Colon (tissue), 2 donors: Measurements from ENCODE around the gene CDH18.

ENCODE experiments used
- FAIRE-seq: peaks from 2 replicates; lab custom pipeline; 2012; peaks lifted over from hg19 to GRCh38; lab: Jason Lieb, UNC
- donor health status: control.
- donor health status: control.

Gene CDH18

DNA sequence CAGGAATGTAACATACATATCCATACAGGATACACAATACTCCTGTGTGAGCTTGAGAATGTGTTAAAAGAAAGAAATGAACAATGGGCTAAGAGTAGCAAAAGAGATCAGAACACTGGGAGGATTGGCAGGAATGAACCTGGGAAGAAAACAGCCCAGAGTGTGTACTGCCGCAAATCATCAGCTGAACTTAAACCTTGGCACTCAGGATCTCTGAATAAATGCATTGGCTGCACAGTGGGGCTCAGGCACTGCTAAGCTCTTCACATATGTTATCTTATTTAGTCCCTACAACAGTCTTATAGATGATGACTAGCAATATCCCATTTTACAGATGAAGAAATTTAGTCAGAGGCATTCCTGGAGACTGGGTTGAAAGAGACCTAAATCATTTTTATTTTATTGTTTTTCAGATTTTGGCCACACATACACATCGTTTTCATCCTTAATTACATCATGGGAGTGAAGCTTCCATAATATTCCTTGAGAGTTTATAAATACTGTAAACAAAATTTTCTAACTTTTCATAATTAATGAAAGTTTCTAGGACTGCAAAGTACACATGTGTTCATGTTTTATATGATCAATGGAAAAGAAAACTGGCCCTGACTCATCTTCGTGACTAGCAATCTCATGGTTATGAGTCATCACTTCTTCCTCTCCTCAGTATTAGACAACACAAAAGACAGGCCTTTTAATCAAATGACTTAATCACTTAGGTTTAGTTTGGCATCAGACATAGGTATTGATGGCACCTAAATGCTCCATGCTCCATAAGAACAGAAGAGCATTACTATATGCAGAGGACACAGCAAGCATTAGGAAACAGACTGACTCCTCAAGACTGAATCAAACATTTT, 59.2 kb downstream of the CDH18 start:
- FAIRE-seq = no peak

DNA sequence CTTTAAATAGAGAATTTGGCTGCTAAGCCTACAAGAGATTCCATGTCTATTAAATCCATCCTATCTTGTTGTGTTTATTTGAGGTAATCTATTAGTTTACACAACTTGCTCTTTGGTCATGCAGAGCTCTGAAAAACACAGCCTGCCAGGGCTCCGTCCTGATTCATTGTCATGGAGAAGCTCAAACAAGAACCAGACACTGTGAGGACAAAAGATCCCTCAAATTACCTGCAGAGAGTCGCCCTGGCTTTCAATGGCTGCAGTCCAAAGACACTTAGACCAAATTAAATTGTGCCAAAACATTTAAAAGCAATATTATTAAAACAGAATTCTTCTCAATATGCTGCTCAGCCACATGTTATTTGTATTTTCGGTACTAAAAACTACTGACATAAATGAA, 60.1 kb downstream of the CDH18 start:
- FAIRE-seq = no peak

GRCh38 chr5:19927170-19927569, 60.8 kb downstream of the CDH18 start:
- no peak for FAIRE-seq

GRCh38 chr5:19923742-19924141, 64.3 kb downstream of the CDH18 start:
- FAIRE-seq = no peak

GRCh38 chr5:19920761-19921160, 67.2 kb downstream of the CDH18 start:
- no peak for FAIRE-seq

DNA sequence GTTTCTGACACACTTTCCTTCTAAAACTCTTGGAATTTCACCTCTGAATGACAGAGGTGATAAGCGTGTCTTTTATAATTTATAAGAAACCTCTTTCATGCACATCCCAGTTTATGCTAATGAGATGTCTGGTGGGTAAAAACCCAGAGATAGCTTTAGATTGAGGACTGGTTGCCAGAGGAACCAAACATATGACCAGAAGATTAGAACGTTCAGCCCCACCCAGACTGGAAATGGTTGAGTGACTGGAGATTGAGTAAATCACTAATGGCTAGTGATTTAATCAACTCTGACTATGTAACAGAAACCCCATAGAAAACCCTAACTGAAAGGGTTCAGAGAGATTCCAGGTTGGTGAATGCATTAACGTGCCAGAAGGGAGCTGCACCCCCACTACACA, 69.2 kb downstream of the CDH18 start:
- no peak for FAIRE-seq

GRCh38 chr5:19917588-19918122, 70.3 kb downstream of the CDH18 start:
- FAIRE-seq = no peak

DNA sequence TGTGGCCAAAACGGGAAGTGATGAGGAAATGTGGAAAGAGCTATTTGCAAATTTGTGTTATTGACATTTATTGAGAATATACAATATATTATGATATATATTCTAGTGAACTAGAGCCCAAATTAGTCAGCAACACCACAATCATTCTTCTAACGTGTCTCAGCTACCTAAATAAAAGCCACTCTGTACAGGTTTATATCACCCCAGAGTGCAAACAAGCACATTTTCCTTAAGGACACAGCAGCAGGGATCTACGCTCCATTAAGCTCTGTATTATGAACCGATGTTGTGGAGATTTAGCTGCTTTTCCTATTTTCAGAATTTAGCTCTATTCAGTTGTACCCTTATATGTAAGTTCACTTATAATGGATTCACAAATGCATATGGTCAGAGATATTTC, 77.9 kb downstream of the CDH18 start:
- FAIRE-seq = no peak

DNA sequence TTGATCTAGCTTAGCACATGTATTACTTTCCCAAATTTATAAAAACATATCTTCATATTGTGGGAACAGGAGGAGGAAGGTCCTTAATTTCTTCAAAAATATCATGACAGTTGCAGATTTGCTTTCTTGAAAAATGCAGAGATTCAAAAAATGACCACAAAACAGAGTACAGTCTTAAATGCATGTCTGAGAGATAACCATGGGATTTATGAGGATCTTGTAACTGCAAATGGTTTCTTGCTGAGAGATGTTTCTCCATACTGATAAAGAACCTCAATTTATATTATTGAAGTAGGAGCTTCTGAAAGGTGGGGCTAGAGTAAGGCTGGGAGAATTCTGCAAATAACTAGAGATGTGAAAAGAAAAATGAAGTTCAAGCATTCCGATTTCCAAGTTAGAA, 83.2 kb downstream of the CDH18 start:
- no peak for FAIRE-seq

GRCh38 chr5:19903611-19904010, 84.4 kb downstream of the CDH18 start:
- FAIRE-seq = no peak

- no peak for FAIRE-seq
Observed at GRCh38 chr5:19902316-19902934, 85.6 kb downstream of the CDH18 start.

DNA sequence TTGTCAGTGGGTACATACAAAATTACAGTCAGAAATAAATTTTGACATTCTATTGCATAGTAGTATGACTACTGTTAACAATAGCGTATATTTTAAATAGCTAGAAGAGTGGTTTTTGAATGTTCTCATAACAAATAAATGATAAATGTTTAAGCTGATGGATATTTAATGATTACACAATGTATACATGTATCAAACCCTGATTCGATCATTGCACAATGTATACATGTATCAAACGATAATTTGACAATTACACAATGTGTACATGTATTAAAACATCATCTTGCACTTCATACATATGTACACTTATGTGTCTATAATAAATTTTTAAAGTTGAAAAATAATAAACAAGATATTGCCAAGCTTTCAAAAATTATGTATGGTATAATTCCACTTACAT, 87.7 kb downstream of the CDH18 start:
- no peak for FAIRE-seq

GRCh38 chr5:19891658-19892057, 96.3 kb downstream of the CDH18 start:
- FAIRE-seq = no peak

DNA sequence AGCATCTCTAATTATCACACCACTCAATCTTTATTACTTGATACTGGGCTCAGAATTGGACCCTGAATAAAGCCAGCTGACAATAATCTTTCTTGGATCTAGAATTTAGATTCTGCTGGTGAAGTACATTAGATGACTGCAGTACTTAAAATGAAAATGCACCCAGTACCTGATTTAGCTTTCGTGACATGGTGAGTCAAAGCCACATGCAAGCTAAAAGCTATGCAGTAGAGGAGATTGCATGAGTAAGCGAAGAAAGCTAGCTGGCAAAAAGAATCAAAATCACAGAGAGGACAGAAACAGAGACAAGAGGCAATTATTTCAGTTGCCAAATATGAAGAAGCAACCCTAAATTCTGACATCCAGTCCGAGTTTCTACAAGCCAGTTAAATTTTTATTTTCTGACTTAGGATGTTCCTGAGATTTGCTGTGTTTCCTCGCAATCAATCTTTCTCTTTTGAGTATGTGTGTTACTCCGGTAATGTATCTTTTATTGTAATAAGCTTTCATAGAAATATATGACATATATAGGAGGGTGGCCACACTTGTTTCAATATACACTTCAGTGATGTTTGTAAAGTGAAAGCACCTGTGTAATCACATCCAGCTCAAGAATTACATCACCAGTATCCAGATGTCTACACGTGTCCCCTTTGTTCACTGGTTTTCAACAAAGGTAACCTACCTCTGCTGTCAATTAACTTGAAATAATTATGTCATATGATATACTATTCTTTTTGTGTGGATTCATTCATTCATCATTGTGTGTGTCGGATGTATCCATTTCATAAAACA, 101.7 kb downstream of the CDH18 start:
- no peak for FAIRE-seq

DNA sequence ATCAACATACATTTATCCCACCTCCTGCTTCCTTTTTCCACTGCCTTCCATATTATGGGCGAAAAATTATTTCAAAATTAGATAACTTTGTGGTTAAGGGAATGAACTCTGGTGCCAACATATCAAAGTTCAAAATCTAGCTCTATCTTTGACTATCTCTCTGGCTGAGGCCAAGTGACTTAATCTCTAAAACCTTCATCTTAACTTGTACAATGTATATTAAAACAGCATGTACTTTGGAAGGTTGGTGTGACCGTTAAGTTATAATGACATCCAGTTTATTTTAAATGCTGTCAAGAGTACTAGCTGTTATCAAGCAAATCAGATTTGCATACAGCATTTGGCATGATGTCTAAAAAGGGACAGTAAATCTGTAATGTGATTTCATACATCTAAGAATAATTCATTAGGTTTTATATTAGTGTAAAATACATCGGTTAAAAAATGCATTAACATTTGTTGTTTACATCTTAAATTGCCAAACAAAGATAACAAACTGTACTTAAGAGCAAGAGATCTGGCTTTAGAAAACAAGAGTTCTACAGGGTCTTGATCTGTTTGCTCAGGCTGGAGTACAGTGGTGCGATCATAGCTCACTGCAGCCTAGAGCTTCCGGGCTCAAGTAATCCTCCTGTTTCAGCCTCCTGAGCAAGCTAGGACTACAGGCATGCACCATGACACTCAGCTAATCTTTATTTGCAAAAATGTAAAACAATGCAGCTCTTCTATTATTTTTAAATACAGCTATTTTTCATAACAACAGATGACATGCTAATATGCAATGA, 102.8 kb downstream of the CDH18 start:
- FAIRE-seq = no peak

GRCh38 chr5:19880859-19881436, 107.1 kb downstream of the CDH18 start:
- FAIRE-seq = no peak

DNA sequence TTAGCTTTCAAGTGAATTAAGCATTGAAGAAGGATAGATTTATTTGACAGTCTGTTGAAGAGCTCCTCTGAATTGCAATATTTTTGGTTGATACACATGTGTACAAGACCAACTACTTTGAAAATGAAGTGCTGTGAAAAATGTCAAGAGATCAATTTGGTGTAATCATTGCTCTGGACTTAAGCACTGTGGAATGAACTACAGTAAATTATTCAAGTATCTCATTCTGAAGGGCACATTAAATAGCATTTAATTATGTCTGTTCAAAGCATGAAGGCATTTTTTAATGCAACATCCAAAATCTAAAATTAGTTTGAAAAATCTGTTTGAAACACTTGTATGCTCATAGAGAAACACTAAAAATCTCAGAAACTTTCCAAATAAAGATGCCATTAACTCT, 107.5 kb downstream of the CDH18 start:
- FAIRE-seq = no peak

DNA sequence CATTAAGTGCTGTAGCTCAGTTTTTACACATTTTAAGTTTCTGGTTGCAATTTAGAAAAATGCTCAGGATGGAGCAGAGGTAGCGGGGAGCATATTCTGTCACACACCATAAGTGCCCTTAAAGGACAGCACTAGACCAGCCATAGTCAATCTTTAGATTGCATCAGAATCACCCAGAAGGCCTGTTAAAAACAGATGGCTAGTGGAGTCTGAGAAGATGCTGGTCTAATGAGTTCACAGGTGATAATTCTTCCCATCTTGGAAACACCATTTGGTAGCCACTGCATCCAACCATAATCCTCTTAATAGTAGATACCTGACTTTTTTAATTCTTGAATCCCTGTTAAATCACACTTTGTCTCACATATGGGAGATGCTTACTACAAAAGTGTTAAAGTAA, 113.2 kb downstream of the CDH18 start:
- FAIRE-seq = no peak

DNA sequence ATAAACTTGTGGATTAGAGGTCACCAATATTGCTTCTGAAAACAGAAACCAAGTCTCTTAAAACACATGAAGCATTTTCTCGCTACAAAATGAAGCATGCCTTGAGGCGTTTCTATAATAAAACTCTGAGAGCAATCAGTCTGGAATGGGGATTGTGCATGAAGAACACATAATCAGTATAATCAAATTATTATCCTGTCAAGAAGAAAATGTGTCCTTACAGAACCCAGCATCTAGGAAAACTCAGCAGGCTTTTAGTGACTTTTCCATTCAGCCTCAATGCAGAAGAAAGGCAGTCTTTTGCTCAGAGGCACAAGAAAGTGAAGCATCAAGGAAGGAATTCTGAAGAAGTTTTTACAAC, 121.9 kb downstream of the CDH18 start:
- no peak for FAIRE-seq

DNA sequence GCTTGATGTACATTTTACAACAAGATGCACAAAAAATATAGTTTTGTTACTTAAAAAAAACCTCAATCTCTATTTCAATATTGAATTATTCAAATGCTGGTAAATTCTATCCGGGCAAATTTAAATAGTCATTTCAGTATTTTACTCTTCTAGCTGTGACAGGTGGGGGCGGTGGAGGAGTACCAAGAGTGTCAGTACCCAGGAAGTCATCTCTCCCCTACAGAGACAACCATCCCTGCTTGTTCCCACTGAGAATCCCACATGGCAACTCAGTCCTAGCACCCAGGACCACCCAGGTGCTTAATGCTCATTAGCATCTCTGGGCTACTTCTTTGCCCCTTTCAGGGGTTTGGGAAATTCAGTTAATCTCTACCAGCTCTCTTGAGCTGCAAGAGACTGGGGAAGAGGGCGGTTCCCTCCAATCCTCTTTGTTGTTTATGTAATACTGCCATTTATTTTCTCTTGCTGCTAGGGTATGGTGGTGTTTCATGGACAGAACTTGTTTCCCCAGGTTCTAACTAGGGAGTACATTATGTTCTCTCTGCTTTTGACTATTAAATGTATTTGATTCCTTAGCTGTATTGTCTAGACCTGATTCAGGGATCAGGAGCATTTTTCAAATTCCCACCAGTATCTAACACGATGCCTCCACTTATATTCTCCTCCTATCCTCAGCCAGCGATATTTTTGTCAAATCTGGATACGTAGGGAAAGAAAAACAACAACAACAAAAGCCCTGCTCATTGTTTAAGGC, 122.5 kb downstream of the CDH18 start:
- no peak for FAIRE-seq

DNA sequence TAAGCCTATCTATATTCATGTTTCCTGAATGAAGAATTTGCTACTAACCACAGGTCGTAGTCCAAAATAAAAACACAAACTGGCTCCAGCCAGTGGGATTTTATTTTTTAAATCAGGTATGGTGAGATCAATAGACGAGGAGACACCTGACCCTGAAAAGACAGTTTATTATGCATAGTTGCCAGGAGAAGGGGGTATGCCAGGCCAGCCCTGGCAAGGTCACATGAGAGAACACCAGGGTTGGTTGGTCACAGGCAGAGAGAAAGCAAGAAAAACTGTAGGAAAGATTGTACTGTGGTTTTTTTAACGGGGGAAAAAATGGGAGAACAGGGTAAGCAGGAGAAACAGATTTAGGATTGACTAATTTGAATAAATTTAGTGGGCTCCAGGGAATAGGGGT, 125.3 kb downstream of the CDH18 start:
- no peak for FAIRE-seq
